ENCODE results near the gene DEPDC1B.
"Not testable (repeated sequence)": the region's sequence is repeated elsewhere in the genome, so short reads cannot be mapped to it uniquely, and the experiment has no call there.

Gene DEPDC1B

DNA sequence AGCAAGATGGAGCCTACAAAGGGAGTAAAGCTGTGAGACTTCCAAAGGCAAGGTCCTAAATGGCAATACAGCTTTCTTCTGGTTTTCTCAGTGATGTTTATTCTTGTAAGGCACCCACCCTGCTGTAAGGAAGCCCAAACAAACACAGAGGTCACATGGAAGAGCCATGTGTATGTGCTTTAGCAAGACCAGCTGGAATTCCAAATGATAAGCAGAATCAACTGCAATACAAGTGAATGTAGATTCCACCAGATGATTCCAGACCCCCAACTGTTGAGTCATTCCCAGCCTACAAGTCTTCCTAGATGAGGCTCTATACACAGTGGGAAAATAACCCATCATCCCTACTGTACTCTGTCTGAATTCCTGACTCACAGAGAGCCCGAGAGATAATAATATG is 122.8 kb downstream of the DEPDC1B start:
- DNase-seq = no peak

DNA sequence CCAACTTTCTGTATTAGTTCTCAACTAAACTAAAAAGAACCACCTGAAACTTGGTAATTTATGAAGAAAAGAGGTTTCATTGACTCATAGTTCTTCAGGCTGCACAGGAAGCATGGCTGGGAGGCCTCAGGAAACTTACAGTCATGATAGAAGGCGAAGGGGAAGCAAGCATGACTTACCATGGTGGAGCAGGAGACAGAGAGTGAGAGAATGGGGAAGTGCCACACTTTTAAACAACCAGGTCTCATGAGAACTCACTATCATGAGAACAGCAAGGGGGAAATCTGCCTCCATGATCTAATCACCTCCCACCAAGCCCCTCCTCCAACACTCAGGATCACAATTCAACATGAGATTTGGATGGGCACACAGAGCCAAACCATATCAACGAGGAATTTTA is 123.5 kb downstream of the DEPDC1B start:
- no peak for DNase-seq

DNA sequence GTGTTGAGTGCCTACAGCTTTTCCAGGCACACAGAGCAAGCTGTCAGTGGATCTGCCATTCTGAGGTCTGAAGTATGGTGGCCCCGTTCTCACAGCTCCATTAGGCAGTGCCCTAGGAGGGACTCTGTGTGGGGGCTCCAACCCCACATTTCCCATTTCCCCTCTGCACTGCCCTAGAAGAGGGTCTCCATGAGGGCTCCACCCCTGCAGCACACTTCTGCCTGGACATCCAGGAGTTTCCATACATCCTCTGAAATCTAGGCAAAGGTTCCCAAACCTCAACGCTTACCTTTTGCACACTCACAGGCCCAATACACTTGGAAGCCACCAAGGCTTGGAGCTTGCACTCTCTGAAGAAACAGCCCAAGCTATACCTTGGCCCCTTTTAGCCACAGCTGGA is 131.3 kb downstream of the DEPDC1B start:
- no peak for DNase-seq

DNA sequence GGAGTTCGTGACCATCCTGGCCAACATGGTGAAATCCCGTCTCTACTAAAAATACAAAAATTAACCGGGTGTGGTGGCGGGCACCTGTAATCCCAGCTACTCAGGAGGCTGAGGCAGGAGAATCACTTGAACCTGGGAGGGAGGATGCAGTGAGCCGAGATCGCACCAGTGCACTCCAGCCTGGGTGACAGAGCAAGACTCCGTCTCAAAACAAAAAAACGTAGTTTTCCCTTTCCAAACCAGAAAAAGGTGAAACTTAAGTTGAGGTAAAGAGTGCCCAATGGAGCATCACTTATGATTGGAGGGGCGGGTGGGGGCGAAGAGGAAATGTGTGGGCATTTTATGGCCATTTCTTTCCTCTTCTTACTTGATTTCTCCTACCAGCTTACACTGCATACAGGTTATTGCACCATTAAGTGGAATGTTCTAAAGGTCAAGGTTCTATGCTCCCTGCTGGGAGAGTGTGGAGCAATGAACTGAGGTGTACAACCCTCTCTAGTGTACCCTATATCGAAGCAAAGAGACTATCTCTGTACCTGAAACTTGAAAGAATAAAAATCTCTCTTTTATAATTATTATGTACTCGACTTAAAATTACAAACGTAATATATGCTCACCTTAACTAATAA is 136.2 kb downstream of the DEPDC1B start:
- DNase-seq = no peak

DNA sequence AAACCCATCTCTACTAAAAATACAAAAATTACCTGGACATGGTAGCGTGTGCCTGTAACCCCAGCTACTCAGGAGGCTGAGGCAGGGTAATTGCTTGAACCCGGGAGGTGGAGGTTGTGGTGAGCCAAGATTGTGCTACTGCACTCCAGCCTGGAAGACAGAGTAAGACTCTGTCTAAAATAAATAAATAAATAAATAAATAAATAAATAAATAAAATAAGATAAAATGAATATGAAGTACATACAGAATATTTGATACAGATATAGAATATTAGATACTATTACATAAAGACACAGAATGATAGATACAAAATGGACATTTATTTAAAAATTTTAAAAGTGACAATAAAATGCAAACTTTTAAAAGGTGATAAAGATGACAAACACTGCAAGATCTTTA is 146.7 kb downstream of the DEPDC1B start:
- DNase-seq = not testable (repeated sequence)

DNA sequence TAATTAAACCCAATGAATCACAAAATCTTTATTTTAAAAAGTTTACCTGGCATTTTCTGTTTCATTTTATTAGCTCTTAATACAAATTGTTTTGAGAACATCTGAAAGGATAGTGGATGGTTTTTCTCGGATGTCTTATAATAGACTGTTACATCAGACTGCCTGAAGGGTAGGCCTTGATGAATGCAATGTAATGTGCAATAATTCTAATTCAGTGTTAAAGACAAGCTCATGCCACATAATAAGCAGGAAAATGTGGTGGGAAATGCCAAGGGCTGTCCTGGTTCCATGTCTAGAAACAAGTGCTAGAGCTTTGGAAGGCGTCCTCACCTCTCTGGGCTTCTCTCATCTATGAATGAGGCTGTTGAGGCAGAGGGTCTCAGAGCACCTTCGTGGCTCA is 148.1 kb downstream of the DEPDC1B start:
- no peak for DNase-seq

DNA sequence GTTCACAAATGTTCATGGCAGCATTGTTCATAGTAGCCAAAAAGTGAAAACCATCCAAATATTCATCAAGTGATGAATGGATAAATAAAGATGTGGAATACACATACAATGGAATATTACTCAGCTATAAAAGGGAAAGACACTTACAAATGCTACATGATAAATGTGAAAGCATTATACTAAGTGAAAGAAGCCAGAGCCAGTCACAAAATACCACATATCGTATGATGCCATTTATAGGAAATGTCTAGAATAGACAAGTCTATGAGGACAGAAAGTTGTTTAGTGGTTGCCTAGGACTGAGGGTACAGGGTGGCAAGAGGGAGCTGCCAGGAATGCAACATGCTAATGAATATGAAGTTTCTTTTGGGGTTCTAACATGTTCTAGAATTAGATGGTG is 148.7 kb downstream of the DEPDC1B start:
- DNase-seq = no peak

DNA sequence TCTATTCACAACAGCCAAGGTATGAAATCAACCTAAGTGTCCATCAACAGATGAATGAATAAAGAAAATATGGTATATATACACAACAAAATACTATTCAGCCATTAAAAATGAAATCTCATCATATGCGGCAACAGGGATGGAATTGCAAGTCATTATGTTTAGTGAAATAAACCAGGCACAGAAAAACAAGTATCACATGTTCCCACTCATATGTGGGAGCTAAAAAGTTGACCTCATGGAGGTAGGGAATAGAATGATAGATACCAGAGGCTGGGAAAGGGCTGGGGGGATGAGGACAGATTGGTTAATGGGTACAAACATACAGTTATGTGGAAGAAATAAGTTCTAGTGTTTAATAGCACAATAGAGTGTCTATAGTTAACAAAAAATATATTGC is 149.7 kb downstream of the DEPDC1B start:
- DNase-seq = no peak

DNA sequence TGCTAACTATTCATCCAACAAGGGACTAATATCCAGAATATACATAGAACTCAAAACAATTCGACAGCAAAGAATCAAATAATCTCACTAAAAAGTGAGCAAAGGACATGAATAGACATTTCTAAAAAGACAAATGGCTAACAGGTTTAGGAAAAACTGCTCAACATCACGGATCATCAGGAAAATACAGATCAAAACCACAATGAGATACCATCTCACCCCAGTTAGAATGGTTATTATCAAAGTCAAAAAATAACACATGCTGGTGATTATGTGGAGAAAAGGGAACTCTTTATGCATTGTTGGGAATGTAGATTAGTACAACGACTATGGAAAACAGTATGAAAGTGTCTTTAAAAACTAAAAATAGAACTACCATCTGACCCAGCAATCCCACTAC is 150.1 kb downstream of the DEPDC1B start:
- DNase-seq = no peak

Data from NCI-H2081 treated with DMSO at 0.1 percent for 48 hours (cell line).